Sigmoid colon (tissue), 4 donors: ENCODE measurements around the gene PDGFD.

Experiments used
- POLR2AphosphoS5 ChIP-seq, 4 donors: sonication (generic); formaldehyde crosslinking; IDR thresholded peaks; one replicate each; pipeline ENCODE4 v1.6.1; 2017; ENCODE audit warnings: antibody characterized with exemption in 4 of 4
- TF ChIP-seq, protein P1 (sequence below), 4 experiments: fragments of 450-650 bp in 3 of 4; fragments of 200-600 bp in 1 of 4; IDR thresholded peaks; one replicate each; pipeline ENCODE4 v1.5.1; 2016 to 2019; ENCODE audit warnings: antibody characterized with exemption in 4 of 4, mild to moderate bottlenecking in 3 of 4, moderate library complexity in 2 of 4

DNA sequence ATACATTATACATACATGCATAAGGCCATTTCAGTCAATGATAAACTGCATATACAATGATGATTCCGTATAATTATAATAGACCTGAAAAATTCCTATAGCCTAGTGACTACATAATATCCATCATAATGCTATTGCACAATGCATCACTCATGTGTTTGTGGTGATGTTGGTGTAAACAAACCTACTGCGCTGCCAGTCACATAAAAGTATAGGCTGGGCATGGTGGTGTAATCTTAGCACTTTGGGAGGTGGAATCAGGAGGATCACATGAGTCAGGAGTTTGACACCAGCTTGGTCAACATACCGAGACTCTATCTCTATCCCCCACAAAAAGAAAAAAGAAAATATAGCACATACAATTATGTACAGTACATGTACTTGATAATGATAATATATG is 291.2 kb downstream of the PDGFD start:
- no peak for TF ChIP-seq POLR2AphosphoS5 (IDR thresholded peaks at IDR 0.05)
- TF ChIP-seq, protein P1, sequence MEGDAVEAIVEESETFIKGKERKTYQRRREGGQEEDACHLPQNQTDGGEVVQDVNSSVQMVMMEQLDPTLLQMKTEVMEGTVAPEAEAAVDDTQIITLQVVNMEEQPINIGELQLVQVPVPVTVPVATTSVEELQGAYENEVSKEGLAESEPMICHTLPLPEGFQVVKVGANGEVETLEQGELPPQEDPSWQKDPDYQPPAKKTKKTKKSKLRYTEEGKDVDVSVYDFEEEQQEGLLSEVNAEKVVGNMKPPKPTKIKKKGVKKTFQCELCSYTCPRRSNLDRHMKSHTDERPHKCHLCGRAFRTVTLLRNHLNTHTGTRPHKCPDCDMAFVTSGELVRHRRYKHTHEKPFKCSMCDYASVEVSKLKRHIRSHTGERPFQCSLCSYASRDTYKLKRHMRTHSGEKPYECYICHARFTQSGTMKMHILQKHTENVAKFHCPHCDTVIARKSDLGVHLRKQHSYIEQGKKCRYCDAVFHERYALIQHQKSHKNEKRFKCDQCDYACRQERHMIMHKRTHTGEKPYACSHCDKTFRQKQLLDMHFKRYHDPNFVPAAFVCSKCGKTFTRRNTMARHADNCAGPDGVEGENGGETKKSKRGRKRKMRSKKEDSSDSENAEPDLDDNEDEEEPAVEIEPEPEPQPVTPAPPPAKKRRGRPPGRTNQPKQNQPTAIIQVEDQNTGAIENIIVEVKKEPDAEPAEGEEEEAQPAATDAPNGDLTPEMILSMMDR (IDR thresholded peaks at IDR 0.05) = no peak
